ENCODE data around the gene PAH. TPM values are rescaled to one million over a fixed set of nuclear protein-coding genes. Genes with fewer than 3 reads are reported as not detected.

PAH gene
- total RNA-seq, 4 donors from 2014 or later, result not detected

DNA sequence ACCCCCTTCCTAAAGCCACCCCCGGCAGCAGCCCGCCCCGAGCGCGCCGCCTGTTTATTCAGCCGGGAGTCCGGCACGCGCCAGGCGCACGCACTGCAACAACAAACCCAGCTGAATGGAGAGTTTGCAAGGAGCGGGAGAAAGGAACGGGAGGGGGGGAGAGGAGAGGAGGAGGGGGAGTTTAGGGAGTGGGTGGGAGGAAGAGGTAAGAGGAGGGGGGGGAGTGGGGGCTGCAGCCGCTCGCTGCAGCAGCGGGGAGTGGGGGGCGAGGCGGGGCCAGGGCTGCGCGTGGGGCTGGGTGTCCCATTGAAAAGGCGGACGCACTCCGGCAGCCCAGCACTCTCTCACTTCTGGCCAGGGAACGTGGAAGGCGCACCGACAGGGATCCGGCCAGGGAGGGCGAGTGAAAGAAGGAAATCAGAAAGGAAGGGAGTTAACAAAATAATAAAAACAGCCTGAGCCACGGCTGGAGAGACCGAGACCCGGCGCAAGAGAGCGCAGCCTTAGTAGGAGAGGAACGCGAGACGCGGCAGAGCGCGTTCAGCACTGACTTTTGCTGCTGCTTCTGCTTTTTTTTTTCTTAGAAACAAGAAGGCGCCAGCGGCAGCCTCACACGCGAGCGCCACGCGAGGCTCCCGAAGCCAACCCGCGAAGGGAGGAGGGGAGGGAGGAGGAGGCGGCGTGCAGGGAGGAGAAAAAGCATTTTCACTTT is 40.5 kb upstream of the PAH start, which contains the start of gene ASCL1:
Gene ASCL1, plus strand, starts transcription at position 336 of the 712 bp plus-strand sequence. CDS start 571 bp downstream, outside the sequence.
- H3K27me3 ChIP-seq, result peaks cover 98% of the 10 kb centered on the region
- peaks cover 0 to 24% (median 18%) of the 10 kb centered on the region in 4 donors for H3K4me1 ChIP-seq
- no peak for TF ChIP-seq POLR2A (IDR thresholded peaks at IDR 0.05)
- no peak for TF ChIP-seq CTCF (IDR thresholded peaks at IDR 0.05)
- no peak for TF ChIP-seq EP300 (IDR thresholded peaks at IDR 0.05; ENCODE audit: low read depth)
- TF ChIP-seq POLR2AphosphoS5 (IDR thresholded peaks at IDR 0.05), result no peak
- H3K4me3 ChIP-seq, result peak within 1 kb of the TSS in 3 of 4 donors; percentile 16 to 48 (median 29)
- H3K27ac ChIP-seq, result no peak within 1 kb of the TSS
- intact Hi-C loops (cut with DNase I; ENCODE audit: low total_unique reads), result no loop called here
- in situ Hi-C loops (cut with MboI; ENCODE audit: low pct_ligation_motif_present in 1 of 4, low pct_unique_long_range_greater_than_20kb in 1 of 4, low sequenced_read_pairs in 3 of 4), result no loop called here
- no peaks in the 10 kb centered on the region for H3K36me3 ChIP-seq
- H3K9me3 ChIP-seq, result no peaks in the 10 kb centered on the region
- WGBS, 2 donors (ENCODE audit: low coverage in 1 of 2), result 0 to 3% methylated on average over 12 to 52 of the region's 52 CpGs
- no peak for DNase-seq

- Histone ChIP-seq H3K4me3 (no peak overlapping the region), H3K9me3 (no peaks in the 10 kb centered on the region), H3K4me1 (peaks cover 0 to 24% (median 18%) of the 10 kb centered on the region in 4 donors), H3K27me3 (peaks cover 100% of the 10 kb centered on the region), H3K36me3 (no peaks in the 10 kb centered on the region), H3K27ac (no peak overlapping the region)
- TF ChIP-seq EP300 (IDR thresholded peaks at IDR 0.05; ENCODE audit: low read depth) (no peak), CTCF (IDR thresholded peaks at IDR 0.05) (no peak), POLR2AphosphoS5 (IDR thresholded peaks at IDR 0.05) (no peak), POLR2A (IDR thresholded peaks at IDR 0.05) (no peak)
- in situ Hi-C loops (cut with MboI; ENCODE audit: low pct_ligation_motif_present in 1 of 4, low pct_unique_long_range_greater_than_20kb in 1 of 4, low sequenced_read_pairs in 3 of 4) (no loop called here), intact Hi-C loops (cut with DNase I; ENCODE audit: low total_unique reads) (no loop called here)
- WGBS, 2 donors (ENCODE audit: low coverage in 1 of 2), result 9% methylated on average over 19 of the region's 19 CpGs; no CpG with 5 or more reads in 1 of the 2 donors
- DNase-seq, result no peak
Observed at GRCh38 chr12:102956738-102957327, 39.8 kb upstream of the PAH start.

- WGBS, 2 donors (ENCODE audit: low coverage in 1 of 2), result 17% methylated on average over 27 of the region's 50 CpGs; no CpG with 5 or more reads in 1 of the 2 donors
- intact Hi-C loops (cut with DNase I; ENCODE audit: low total_unique reads) (no loop called here), in situ Hi-C loops (cut with MboI; ENCODE audit: low pct_ligation_motif_present in 1 of 4, low pct_unique_long_range_greater_than_20kb in 1 of 4, low sequenced_read_pairs in 3 of 4) (no loop called here)
- no peak for DNase-seq
- peaks cover 0 to 24% (median 18%) of the 10 kb centered on the region in 4 donors for H3K4me1 ChIP-seq
- no peaks in the 10 kb centered on the region for H3K36me3 ChIP-seq
- no peak overlapping the region for H3K27ac ChIP-seq
- no peak overlapping the region for H3K4me3 ChIP-seq
- H3K9me3 ChIP-seq, result no peaks in the 10 kb centered on the region
- TF ChIP-seq POLR2AphosphoS5 (IDR thresholded peaks at IDR 0.05) (no peak), EP300 (IDR thresholded peaks at IDR 0.05; ENCODE audit: low read depth) (no peak), CTCF (IDR thresholded peaks at IDR 0.05) (no peak), POLR2A (IDR thresholded peaks at IDR 0.05) (no peak)
- H3K27me3 ChIP-seq, result peaks cover 100% of the 10 kb centered on the region
Observed at GRCh38 chr12:102955926-102956737, 39.1 kb upstream of the PAH start.

DNA sequence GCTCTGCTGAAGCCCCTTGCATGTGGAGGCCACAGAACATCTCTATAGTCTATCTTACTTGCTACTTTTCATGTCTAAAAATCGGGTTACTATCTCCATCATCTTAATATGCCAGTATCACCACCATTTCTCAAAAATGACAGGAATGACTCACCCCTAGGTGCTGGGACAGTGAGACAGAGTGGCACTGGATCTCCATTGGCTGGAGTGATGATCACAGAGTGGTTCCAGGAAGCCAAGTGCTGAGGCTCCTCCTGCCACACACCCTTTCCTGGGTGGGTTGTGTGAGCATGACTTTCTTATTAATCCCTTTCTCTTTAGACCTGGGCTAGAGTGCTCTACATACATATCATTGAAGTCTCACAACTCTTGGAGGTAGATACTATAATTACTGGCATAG is 37.1 kb upstream of the PAH start:
- in situ Hi-C loops (cut with MboI; ENCODE audit: low pct_ligation_motif_present in 1 of 4, low pct_unique_long_range_greater_than_20kb in 1 of 4, low sequenced_read_pairs in 3 of 4), result no loop called here
- no peaks in the 10 kb centered on the region for H3K9me3 ChIP-seq
- H3K4me1 ChIP-seq, result peaks cover 0 to 24% (median 18%) of the 10 kb centered on the region in 4 donors
- no peak for DNase-seq
- peaks cover 99% of the 10 kb centered on the region for H3K27me3 ChIP-seq
- intact Hi-C loops (cut with DNase I; ENCODE audit: low total_unique reads), result no loop called here
- no peak overlapping the region for H3K27ac ChIP-seq
- TF ChIP-seq CTCF (IDR thresholded peaks at IDR 0.05) (no peak), EP300 (IDR thresholded peaks at IDR 0.05; ENCODE audit: low read depth) (no peak), POLR2A (IDR thresholded peaks at IDR 0.05) (no peak), POLR2AphosphoS5 (IDR thresholded peaks at IDR 0.05) (no peak)
- no peak overlapping the region for H3K4me3 ChIP-seq
- no peaks in the 10 kb centered on the region for H3K36me3 ChIP-seq
- WGBS, 2 donors (ENCODE audit: low coverage in 1 of 2), result 17 to 36% methylated on average over 1 of the region's 1 CpG

Measured in transverse colon (tissue), 4 donors.